Activated T-cell treated with anti-CD3 and anti-CD28 coated beads for 4 hours (primary cell): ENCODE data around the gene ABCF3.

Experiments
- DNase-seq: peaks from one replicate; pipeline ENCODE4 v3.0.0-alpha.2; 2020

ABCF3 gene

DNA sequence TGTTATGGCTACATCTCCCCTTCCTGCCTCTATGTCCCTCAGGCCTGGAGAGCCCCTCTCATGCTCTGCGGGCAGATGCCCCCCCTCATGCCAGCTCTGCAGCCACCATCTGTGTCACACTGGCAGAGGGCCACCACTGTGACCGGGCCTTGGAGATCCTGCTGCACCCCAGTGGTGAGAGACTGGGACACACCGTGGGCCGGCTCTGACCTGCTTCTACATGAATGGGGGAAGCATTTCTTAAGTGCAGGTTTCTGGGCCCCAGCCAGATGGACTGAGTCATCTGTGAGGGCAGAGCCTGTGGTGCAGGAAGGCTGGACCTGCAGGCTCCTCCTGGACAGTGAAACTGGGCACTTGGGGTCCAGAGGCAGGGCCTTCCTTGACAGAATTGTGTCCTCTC lies 48.2 kb downstream of the ABCF3 start:
- no peak for DNase-seq

DNA sequence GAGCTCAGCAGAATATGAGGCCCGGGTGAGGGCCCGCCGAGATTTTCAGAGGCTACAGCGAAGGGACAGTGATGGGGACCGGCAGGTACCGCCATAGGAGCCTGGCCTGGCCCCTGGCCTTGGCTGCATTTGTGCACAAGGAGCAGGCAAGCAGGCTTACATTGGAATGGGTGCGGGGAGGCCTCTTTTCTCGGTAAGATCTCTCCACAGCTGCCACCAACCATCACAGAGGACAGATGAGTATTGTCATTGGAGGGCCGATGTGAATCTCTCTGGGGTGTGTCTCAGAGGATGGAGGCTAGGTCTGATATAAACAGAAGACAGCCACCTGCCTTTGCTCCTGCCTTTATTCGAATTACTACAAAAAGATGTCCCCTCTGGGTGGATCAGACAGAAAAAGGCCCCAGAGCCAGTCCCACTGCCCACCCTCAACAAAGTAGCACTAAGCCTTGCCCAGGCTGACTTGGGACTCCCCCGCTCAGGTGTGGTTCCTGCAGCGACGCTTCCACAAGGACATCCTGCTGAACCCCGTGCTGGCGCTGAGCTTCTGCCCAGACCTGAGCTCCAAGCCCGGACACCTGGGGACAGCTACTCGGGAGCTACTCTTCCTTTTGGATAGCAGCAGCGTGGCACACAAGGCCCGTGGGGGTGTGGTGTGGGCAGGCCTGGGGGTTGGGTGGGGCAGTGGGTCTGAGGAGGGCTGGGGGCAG lies 48.8 kb downstream of the ABCF3 start:
- no peak for DNase-seq

DNA sequence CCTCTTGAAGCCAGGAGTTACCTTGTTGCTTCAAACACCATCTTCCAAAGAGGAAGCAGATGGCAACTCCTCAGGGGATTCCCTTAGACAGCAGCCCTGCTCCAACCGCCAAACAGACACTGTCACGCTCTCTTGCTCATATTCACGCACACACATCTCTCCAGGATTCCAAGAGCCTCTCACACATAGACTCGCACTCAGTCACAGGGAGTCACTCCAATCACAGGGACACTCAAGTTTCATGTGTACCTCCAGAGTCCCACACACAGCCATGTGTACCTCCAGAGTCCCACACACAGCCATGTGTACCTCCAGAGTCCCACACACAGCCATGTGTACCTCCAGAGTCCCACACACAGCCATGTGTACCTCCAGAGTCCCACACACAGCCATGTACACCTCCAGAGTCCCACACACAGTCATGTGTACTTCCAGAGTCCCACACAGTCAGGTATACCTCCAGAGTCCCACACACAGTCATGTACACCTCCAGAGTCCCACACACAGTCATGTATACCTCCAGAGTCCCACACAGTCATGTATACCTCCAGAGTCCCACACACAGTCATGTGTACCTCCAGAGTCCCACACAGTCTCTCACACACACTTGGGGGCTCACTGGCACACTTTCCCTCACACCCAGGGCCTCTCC lies 49.5 kb downstream of the ABCF3 start:
- no peak for DNase-seq

DNA sequence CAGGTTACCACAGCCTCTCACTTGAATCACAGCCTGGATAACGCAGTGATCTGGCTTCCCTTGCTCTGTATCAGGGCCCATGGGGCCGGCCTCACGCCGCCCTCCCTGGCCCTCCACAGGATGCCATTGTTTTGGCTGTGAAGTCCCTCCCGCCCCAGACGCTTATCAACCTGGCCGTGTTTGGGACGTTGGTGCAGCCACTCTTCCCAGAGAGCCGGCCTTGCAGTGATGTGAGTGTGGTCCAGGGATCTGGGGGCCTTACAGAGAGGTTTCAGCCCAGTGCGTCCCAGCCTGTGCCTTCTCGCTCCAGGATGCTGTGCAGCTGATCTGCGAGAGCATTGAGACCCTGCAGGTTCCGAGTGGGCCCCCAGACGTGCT lies 50.0 kb downstream of the ABCF3 start:
- no peak for DNase-seq

DNA sequence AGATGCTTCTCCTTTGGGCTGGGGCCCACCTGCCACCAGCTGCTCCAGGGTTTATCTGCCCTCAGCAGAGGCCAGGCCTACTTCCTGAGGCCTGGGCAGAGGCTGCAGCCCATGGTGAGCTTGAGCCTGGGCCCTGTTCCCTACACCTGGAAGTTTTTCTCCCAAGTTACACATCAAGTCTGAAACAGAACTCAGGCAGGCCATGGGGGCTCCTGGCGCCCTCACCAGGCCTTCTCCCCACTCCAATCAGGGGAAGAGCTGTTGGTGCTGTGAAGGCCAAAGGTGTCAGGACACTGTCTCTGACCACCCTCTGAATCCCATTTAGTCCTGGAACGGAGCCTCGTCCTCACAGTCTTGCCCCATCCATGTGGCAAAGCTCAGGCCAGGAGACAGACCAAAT lies 50.6 kb downstream of the ABCF3 start:
- no peak for DNase-seq

DNA sequence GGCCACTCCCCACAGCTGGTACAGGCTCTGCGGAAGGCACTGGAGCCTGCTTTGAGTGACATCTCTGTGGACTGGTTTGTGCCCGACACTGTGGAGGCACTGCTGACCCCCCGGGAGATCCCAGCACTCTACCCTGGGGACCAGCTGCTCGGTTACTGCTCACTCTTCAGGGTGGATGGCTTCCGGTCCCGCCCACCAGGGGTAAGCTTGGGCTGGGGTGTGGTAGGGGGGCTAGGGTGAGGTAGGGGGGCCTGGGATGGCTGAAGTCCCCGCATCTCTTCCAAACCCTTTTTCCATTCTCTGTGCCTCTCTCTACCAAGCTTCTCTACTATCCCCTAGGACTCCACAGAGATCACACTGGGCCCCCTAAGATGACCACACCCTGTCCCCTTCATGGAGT lies 51.2 kb downstream of the ABCF3 start:
- no peak for DNase-seq

DNA sequence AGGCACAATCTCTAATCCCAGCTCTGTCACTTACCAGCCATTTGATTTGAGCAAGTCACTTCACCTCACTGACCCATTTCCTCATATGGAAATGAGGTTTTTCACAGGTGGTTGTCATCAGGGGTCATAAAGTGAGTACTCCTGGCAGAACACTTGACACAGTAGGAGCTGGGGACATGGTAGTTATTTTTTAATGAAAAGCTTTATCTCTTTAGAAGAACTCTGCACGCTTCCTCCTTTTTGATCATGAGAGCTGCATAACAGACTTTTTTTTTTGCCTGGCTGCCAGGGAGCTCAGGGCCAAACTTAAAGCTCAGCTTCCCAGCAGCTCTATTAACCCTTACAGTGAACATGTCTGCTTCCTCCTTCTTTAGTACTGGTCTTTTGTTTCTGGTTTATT lies 51.8 kb downstream of the ABCF3 start:
- no peak for DNase-seq

DNA sequence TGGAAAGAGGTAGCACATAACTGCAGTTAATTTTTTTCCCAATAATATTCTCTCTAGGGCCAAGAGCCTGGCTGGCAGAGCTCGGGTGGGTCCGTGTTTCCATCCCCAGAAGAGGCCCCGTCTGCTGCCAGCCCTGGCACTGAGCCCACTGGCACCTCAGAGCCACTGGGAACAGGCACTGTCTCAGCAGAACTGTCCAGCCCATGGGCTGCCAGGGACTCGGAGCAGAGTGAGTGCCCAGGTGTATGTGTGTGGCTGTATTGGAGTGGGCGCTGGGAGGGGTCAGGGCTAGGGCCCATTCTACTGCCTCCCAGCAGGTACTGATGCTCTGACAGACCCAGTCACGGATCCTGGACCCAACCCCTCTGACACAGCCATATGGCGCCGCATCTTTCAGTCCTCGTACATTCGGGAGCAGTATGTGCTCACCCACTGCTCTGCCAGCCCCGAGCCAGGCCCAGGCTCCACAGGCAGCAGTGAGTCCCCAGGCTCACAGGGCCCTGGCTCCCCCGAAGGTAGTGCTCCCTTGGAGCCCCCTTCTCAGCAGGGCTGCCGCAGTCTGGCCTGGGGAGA lies 52.3 kb downstream of the ABCF3 start:
- no peak for DNase-seq

DNA sequence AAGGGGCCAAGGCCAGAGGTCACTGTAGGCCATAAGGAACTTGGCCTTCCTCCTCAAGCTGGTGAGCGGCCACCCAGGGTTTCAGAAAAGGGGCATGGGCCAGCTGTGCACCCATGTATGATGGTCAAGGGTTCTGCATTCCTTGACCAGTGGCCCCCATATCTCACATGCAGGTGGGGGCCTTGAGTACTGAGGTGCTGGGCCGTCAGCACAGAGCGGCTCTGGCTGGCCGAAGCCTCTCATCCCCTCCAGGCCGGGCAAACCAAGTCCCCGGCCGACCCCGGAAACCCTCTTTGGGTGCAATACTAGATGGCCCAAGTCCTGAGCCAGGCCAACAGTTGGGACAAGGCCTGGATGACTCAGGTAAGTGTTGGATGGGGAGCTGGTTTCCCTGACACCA lies 53.2 kb downstream of the ABCF3 start:
- no peak for DNase-seq

DNA sequence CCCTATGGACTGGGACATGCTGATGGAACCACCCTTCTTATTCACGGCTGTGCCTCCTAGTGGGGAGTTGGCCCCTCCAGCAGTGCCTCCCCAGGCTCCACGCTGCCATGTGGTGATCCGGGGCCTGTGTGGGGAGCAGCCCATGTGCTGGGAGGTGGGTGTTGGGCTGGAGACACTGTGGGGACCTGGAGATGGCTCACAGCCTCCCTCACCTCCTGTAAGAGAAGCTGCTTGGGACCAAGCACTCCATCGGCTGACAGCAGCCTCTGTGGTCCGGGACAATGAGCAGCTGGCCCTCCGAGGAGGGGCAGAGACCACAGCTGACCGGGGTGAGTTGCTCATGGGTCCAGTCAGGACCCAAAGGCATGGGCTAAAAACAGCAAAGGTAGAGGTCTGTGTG lies 53.7 kb downstream of the ABCF3 start:
- no peak for DNase-seq

DNA sequence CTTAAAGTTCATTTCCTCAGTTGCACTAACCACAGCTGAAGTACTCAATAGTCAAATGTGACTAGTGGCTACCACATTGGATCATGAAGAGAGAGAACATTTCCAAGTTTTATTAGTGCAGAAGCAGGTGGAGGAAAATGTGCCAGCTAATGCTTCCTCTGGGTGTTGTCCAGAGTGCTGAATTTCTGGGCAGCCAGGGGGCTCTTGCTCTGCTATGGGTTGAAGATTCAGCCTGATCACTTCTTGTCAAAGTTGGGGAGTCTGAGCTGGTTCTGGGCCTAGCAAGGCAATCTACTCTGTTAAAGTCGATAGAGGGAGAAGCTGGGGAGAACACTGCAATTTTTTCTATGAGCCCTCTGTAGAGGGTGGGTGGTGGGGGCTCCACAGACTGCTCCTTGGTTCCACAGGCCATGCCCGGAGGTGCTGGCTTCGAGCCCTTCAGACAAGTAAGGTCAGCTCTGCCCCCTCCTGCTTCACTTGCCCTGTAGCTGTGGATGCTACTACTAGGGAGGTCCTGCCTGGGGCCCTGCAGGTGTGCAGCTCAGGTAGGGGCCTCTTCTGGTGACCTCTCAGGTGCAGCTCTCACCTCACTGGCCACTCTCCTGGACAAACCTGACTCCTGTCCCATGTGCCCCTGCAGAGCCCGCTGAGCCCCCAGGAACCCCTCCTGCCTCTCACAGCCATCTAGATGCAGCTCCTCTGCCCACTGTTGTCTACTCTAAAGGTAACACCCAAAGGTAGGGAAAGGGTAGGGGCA lies 54.6 kb downstream of the ABCF3 start:
- no peak for DNase-seq

DNA sequence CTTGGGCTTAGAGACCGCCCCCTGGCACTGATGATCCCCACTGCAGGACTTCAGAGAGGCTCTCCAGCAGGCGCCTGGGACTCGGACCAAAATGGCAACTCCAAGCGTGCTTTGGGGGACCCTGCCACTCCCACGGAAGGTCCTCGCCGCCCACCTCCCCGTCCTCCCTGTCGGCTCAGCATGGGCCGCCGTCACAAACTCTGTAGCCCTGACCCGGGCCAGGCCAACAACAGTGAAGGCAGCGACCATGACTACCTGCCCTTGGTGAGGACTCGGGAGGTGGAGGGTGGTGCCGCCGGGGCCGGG lies 55.1 kb downstream of the ABCF3 start:
- no peak for DNase-seq

DNA sequence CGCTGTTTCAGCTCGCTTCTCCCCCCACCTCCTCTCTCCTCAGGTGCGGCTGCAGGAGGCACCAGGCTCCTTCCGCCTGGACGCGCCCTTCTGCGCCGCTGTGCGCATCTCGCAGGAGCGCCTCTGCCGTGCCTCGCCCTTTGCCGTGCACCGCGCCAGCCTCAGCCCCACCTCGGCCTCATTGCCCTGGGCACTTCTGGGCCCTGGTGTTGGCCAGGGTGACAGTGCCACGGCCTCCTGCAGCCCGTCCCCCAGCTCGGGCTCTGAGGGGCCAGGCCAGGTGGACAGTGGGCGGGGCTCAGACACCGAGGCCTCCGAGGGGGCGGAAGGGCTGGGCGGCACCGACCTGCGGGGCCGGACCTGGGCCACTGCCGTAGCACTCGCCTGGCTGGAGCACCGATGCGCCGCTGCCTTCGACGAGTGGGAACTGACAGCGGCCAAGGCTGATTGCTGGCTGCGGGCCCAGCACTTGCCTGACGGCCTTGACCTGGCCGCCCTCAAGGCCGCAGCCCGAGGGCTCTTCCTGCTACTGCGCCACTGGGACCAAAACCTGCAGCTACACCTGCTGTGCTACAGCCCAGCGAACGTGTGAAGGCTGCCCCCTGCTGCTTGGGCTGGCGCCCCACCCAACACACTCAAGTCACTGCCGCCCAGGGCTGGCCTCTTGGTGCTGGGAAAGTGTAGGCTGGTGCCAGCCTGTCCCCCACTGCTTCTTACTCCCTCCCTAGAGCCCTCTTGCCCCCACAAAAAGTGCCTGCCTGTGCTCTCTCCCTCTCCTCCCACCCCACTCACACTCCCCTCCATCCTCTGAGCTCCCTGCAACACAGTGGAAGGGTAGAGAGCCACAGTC lies 55.7 kb downstream of the ABCF3 start:
- DNase-seq = no peak

DNA sequence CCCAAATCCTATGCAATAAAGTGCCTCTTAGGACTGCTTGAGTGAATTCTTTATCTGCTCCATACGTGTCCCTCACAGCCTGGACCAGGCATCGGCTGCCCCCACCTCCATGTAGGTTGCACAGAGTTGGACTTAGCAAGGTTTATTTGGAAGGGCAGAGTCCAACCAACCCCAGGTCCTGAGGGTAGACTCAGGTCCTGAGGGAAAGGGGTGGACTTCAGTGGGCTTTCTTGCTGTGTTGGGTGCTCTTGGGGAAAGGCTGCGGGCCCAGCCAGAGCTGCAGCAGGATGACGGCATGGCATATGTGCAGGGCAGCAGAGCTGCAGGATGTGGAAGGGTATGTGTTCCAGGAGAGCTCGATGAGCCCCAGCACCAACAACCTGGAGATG lies 56.3 kb downstream of the ABCF3 start:
- DNase-seq = no peak
